H9 (cell line): ENCODE measurements around the gene CST4. TPM values are rescaled to one million over a fixed set of nuclear protein-coding genes. Genes with fewer than 3 reads are reported as not detected.
A peak's percentile ranks its signal among the peaks of the same experiment; 100 is the strongest.

ENCODE experiments used
- DNase-seq: peaks from one replicate; pipeline ENCODE4 v3.0.0-alpha.2; 2017
- H2AFZ ChIP-seq: one replicate; pipeline ENCODE4 v1.6.1; 2013; ENCODE audit warnings: mild to moderate bottlenecking, low read length, control low read depth, moderate library complexity
- H2AK5ac ChIP-seq: 2 replicates; pipeline ENCODE4 v1.6.1; 2013; ENCODE audit warnings: low read length, control low read depth, mixed read lengths; ENCODE audit not compliant: insufficient read length
- H2BK120ac ChIP-seq: one replicate; pipeline ENCODE4 v1.6.1; 2013; ENCODE audit warnings: low read depth, mild to moderate bottlenecking, low read length, control low read depth, inconsistent platforms; ENCODE audit not compliant: poor library complexity, severe bottlenecking
- H2BK12ac ChIP-seq: 2 replicates; pipeline ENCODE4 v1.6.1; 2013; ENCODE audit warnings: low read length, control low read depth, mixed read lengths, low read depth; ENCODE audit not compliant: insufficient read length
- H2BK15ac ChIP-seq: 2 replicates; pipeline ENCODE4 v1.6.1; 2013; ENCODE audit warnings: low read depth, low read length, control low read depth
- H2BK20ac ChIP-seq: one replicate; pipeline ENCODE4 v1.6.1; 2013; ENCODE audit warnings: low read depth, mild to moderate bottlenecking, low read length, control low read depth, inconsistent platforms; ENCODE audit not compliant: poor library complexity, severe bottlenecking
- H2BK5ac ChIP-seq: 2 replicates; pipeline ENCODE4 v1.6.1; 2013; ENCODE audit warnings: low read length, control low read depth, mixed read lengths; ENCODE audit not compliant: insufficient read length
- H3K14ac ChIP-seq: 2 replicates; pipeline ENCODE4 v1.6.1; 2013; ENCODE audit warnings: low read length, control low read depth; ENCODE audit not compliant: insufficient read depth
- H3K18ac ChIP-seq: 2 replicates; pipeline ENCODE4 v1.6.1; 2013; ENCODE audit warnings: low read depth, mild to moderate bottlenecking, mixed read lengths, low read length, control low read depth; ENCODE audit not compliant: insufficient read length
- H3K23ac ChIP-seq: 2 replicates; pipeline ENCODE4 v1.6.1; 2013; ENCODE audit warnings: low read length, control low read depth, mixed read lengths, low read depth; ENCODE audit not compliant: insufficient read length
- H3K23me2 ChIP-seq: 2 replicates; pipeline ENCODE4 v1.6.1; 2013; ENCODE audit warnings: low read depth, mild to moderate bottlenecking, mixed read lengths, low read length, control low read depth; ENCODE audit not compliant: insufficient read length, poor library complexity, severe bottlenecking
- H3K27ac ChIP-seq: 2 replicates; pipeline ENCODE4 v1.5.1; 2013; ENCODE audit warnings: low read length, control low read depth, mixed read lengths, low read depth; ENCODE audit not compliant: insufficient read length
- H3K27me3 ChIP-seq: 2 replicates; pipeline ENCODE4 v1.6.1; 2013; ENCODE audit warnings: low read length, control low read depth, inconsistent platforms; ENCODE audit not compliant: insufficient read depth
- H3K4ac ChIP-seq: 2 replicates; pipeline ENCODE4 v1.6.1; 2013; ENCODE audit warnings: low read depth, mild to moderate bottlenecking, control low read depth, inconsistent platforms, low read length, moderate library complexity
- H3K4me1 ChIP-seq: 2 replicates; pipeline ENCODE4 v1.6.1; 2013; ENCODE audit warnings: low read length, control low read depth, inconsistent platforms; ENCODE audit not compliant: insufficient read depth
- H3K4me2 ChIP-seq: 2 replicates; pipeline ENCODE4 v1.6.1; 2013; ENCODE audit warnings: low read length, control low read depth, mixed read lengths; ENCODE audit not compliant: insufficient read length, insufficient read depth
- H3K56ac ChIP-seq: 2 replicates; pipeline ENCODE4 v1.6.1; 2013; ENCODE audit warnings: low read depth, mild to moderate bottlenecking, mixed read lengths, low read length, control low read depth; ENCODE audit not compliant: insufficient read length
- H3K79me1 ChIP-seq: 2 replicates; pipeline ENCODE4 v1.6.1; 2013; ENCODE audit warnings: low read depth, mild to moderate bottlenecking, moderate library complexity, low read length, control low read depth, inconsistent platforms; ENCODE audit not compliant: insufficient read depth, poor library complexity, severe bottlenecking
- H3K79me2 ChIP-seq: 2 replicates; pipeline ENCODE4 v1.6.1; 2013; ENCODE audit warnings: low read length, control low read depth, inconsistent platforms; ENCODE audit not compliant: insufficient read depth
- H3K9ac ChIP-seq: 2 replicates; pipeline ENCODE4 v1.6.1; 2013; ENCODE audit warnings: low read length, control low read depth, mixed read lengths; ENCODE audit not compliant: insufficient read length; ENCODE audit errors: extremely low read depth
- H3K9me3 ChIP-seq: one replicate; pipeline ENCODE4 v1.6.1; 2013; ENCODE audit warnings: low read depth, low read length, inconsistent platforms; ENCODE audit not compliant: control insufficient read depth
- H3T11ph ChIP-seq: one replicate; pipeline ENCODE4 v1.6.1; 2013; ENCODE audit warnings: mild to moderate bottlenecking, low read length, control low read depth, inconsistent platforms
- H4K20me1 ChIP-seq: one replicate; pipeline ENCODE4 v1.6.1; 2013; ENCODE audit not compliant: control insufficient read depth, insufficient read length, insufficient read depth
- H4K5ac ChIP-seq: 2 replicates; pipeline ENCODE4 v1.6.1; 2013; ENCODE audit warnings: low read depth, mild to moderate bottlenecking, mixed read lengths, low read length, control low read depth; ENCODE audit not compliant: insufficient read length
- H4K8ac ChIP-seq: replicated peaks from 2 replicates; pipeline ENCODE4 v1.6.1; 2013; ENCODE audit warnings: low read length, control low read depth, mixed read lengths, low read depth; ENCODE audit not compliant: insufficient read length
- H4K91ac ChIP-seq: 2 replicates; pipeline ENCODE4 v1.6.1; 2013; ENCODE audit warnings: low read depth, mild to moderate bottlenecking, moderate library complexity, mixed read lengths, low read length, control low read depth; ENCODE audit not compliant: insufficient read length
- H3K27ac Mint-ChIP-seq, 3 experiments: 2 replicates in 2 of 3; 3 replicates in 1 of 3; pipeline ENCODE4 v1.8.0; 2020 to 2021; ENCODE audit warnings: mixed read lengths in 3 of 3, mild to moderate bottlenecking in 1 of 3, moderate library complexity in 1 of 3
- H3K27me3 Mint-ChIP-seq: 2 replicates; pipeline ENCODE4 v1.8.0; 2021; ENCODE audit warnings: low read depth, mild to moderate bottlenecking, moderate library complexity, mixed read lengths
- H3K36me3 Mint-ChIP-seq, 3 experiments: 2 replicates in 2 of 3; 3 replicates in 1 of 3; pipeline ENCODE4 v1.8.0; 2020 to 2021; ENCODE audit warnings: low read depth in 3 of 3, mixed read lengths in 3 of 3; ENCODE audit not compliant: insufficient read depth in 1 of 3
- H3K4me1 Mint-ChIP-seq, 2 experiments: 2 replicates each; pipeline ENCODE4 v1.8.0; 2020; ENCODE audit warnings: mixed read lengths in 2 of 2
- H3K4me3 Mint-ChIP-seq, 2 experiments: 2 replicates in 1 of 2; 3 replicates in 1 of 2; pipeline ENCODE4 v1.8.0; 2020 to 2021; ENCODE audit warnings: mild to moderate bottlenecking in 2 of 2, mixed read lengths in 2 of 2, moderate library complexity in 1 of 2
- H3K9me3 Mint-ChIP-seq, 2 experiments: 2 replicates in 1 of 2; 3 replicates in 1 of 2; pipeline ENCODE4 v1.8.0; 2020; ENCODE audit warnings: mild to moderate bottlenecking in 2 of 2, mixed read lengths in 2 of 2, moderate library complexity in 1 of 2
- WGBS: extraction: QIAGEN DNeasy Blood & Tissue Kit; methylation state at CpG from one replicate; pipeline ENCODE4 v1.1.7; 2013; ENCODE audit warnings: missing lambda C conversion rate, low lambda C conversion rate, mixed read lengths; ENCODE audit not compliant: insufficient read length; ENCODE audit errors: extremely low coverage; 5-methylcytosine and 5-hydroxymethylcytosine counted together
- total RNA-seq: library from RNA; stranded (reverse); gene quantifications from 2 replicates; pipeline ENCODE4 v1.2.1, GENCODE V29; 2021
- TF ChIP-seq, protein P1 (sequence below): fragments of 200-600 bp; sonication (generic); conservative IDR thresholded peaks from 3 replicates; pipeline ENCODE4 v1.8.0; 2021; ENCODE audit warnings: antibody characterized with exemption, mild to moderate bottlenecking

Gene CST4
- total RNA-seq, 1 experiment from 2014 or later = not detected

DNA sequence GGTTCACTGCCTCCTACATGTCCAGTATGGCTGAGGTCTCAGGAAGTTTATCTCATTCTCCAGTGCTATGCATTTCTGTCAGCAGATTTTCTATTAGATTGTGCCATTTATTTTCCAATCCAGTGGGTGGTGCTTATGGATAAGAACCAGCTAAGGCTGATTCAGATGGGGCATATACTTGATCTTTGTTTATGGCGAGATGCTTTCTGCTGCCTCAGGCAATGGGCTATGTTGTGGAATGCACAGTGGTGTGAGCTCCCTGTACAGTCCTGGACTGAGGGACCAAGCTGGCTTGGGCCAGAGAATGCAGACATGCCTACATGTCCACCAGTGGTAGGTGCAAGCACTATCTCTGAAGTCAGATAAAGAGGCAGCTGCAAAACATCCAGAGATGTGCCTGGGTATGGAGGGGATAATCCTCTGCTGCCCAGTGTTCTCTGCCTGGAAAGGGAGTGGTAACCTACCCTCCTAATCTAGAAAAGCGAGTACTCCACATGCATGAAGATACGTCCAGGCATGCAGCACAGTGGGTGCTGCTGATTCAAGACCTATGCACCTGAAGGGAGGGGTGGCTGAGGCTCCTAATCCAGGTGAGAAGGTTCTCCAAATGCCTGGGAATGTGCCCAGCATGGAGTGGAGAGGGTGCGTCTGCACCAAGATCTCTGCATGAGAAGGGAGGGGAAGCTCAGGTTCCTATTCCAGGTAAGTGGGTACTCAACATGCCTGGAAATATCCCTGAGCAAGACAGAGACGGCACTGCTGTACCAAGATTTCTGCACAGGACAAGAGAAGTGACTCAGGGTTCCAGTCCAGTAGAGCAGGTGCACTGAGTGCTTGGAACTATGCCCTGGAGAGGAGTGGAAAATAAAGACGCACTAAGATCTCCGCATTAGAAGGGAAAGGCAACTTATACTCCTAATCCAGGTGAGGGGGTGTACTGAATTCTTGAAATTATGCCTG is 9.4 kb downstream of the CST4 start:
- Histone ChIP-seq H3K4me1 (no peaks in the 10 kb centered on the region), H2BK20ac (no peak overlapping the region), H4K8ac (no peak overlapping the region), H3K14ac (no peak overlapping the region), H3K27ac (no peak overlapping the region), H2BK5ac (no peak overlapping the region), H2BK15ac (no peak overlapping the region), H2BK120ac (no peak overlapping the region), H4K91ac (no peak overlapping the region), H3K56ac (no peak overlapping the region), H3K18ac (no peak overlapping the region), H3K9ac (no peak overlapping the region), H3K4me2 (no peak overlapping the region), H3K23me2 (no peaks in the 10 kb centered on the region), H3K23ac (no peak overlapping the region), H3K79me2 (no peaks in the 10 kb centered on the region), H3K27me3 (no peaks in the 10 kb centered on the region), H3K4ac (no peak overlapping the region), H3T11ph (no peak overlapping the region), H3K9me3 (no peaks in the 10 kb centered on the region), H2BK12ac (no peak overlapping the region), H2AK5ac (no peak overlapping the region), H4K5ac (no peak overlapping the region), H2AFZ (no peak overlapping the region), H3K79me1 (no peaks in the 10 kb centered on the region), H4K20me1 (no peaks in the 10 kb centered on the region)
- TF ChIP-seq, protein P1, sequence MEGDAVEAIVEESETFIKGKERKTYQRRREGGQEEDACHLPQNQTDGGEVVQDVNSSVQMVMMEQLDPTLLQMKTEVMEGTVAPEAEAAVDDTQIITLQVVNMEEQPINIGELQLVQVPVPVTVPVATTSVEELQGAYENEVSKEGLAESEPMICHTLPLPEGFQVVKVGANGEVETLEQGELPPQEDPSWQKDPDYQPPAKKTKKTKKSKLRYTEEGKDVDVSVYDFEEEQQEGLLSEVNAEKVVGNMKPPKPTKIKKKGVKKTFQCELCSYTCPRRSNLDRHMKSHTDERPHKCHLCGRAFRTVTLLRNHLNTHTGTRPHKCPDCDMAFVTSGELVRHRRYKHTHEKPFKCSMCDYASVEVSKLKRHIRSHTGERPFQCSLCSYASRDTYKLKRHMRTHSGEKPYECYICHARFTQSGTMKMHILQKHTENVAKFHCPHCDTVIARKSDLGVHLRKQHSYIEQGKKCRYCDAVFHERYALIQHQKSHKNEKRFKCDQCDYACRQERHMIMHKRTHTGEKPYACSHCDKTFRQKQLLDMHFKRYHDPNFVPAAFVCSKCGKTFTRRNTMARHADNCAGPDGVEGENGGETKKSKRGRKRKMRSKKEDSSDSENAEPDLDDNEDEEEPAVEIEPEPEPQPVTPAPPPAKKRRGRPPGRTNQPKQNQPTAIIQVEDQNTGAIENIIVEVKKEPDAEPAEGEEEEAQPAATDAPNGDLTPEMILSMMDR = no peak
- peak; percentile 10 for DNase-seq
- Mint-ChIP-seq H3K4me3 (no peak overlapping the region; a peak in 1 of 5 replicates), H3K4me1 (peaks cover 0 to 3% of the 10 kb centered on the region in 2 experiments; a peak in 2 of 4 replicates), H3K36me3 (no peaks in the 10 kb centered on the region), H3K9me3 (no peaks in the 10 kb centered on the region), H3K27ac (no peak overlapping the region), H3K27me3 (peaks cover 3% of the 10 kb centered on the region)
- no CpG with 5 or more reads among the region's 7 CpGs for WGBS
